HG03432 (cell line): ENCODE data around the gene SSX4B.
"Not testable (repeated sequence)": the region's sequence is repeated elsewhere in the genome, so short reads cannot be mapped to it uniquely, and the experiment has no call there.

ENCODE experiments used
- ATAC-seq: cut with Tn5 transposase; IDR thresholded peaks from one replicate; pipeline ENCODE4 v1.9.1; 2021; ENCODE audit warnings: mild to moderate bottlenecking, moderate library complexity; ENCODE audit not compliant: unreplicated experiment

The SSX4B gene

DNA sequence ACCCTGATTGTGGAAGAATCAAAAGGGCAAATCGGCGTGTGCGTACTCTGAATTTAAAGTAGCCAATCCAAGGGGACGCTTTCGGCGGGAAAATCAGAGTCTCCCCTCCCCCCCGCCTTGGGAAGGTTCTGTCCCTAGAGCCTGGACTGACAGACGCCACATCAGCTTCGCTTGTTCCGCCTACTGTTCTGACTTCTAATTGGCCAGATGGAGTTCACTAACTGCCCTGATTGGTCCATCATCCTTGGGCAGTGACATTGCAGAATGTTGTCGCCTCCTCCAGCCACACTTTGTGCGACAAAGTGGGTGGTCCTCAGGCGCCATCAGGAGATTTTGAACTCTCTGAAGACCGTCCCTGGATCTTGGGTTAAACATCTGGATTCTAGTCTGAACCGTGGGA, at the start of gene SSX4B:
Gene SSX4B (minus strand): TSS at position 101 of the 400 bp plus-strand sequence. CDS start 588 bp downstream, outside the sequence.
- not testable (repeated sequence) for ATAC-seq

DNA sequence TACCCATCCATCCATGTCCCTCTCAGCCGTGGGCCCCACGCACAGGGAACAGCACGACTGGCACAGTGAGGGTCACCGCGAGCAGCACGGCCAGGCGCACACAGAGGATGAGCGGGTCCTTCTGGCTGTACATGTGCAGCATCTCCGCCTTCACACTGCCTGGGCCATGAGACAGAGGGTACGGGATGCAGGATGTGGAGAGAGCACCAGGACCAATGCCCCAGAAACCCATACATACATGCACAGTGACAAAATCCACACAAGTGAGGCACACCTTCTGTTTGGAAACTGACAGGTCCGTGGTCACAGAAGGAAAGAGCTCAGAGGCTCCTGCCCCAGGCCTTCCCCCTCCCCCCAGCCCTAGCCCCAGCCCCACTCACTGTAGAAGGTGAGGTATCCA, 48.8 kb upstream of the SSX4B start:
- no peak for ATAC-seq

GRCh38 chrX:48460031-48460430, 48.3 kb upstream of the SSX4B start:
- no peak for ATAC-seq

DNA sequence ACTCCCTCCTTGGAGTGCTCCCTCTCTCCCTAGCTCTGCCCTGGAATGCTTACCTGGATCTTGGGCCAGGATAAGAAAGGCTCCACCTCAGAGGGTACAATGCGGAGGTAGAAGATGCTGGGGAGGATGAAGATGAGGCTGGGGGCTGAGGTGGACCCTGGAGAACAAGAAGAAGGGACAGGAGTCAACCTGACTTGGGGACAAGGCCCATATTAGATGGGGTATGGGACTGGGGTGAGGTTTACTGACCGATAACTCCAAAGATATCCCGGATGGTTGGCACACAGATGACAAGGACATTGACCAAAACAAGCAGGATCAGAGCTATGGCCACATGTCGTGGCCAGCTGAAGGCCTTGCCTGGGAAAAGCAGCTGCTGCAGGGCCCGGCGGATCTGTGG, 47.7 kb upstream of the SSX4B start:
- ATAC-seq: no peak

DNA sequence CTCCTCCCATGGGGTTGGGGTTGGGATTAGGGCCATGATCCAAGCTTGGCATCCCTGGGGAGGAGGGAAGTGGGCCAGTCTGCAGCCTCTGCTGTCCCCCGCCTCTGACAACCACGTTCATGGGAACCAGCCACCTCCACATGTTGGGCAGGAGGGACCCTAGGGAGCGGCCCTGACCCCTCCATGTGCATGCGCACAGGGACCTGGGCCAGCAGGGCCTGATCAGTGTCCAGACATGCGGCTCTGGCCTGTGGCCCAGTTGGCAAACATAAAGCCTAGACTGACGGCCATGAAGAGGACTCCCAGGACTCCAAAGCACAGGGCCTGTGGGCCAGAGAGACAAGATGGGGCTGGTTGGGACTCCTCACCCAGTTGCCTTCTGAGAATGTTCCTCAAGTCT, 47.0 kb upstream of the SSX4B start:
- ATAC-seq: no peak

GRCh38 chrX:48456628-48457331, 45.0 kb upstream of the SSX4B start:
- no peak for ATAC-seq

- ATAC-seq: no peak
Measured at GRCh38 chrX:48451708-48452107, 39.9 kb upstream of the SSX4B start.

DNA sequence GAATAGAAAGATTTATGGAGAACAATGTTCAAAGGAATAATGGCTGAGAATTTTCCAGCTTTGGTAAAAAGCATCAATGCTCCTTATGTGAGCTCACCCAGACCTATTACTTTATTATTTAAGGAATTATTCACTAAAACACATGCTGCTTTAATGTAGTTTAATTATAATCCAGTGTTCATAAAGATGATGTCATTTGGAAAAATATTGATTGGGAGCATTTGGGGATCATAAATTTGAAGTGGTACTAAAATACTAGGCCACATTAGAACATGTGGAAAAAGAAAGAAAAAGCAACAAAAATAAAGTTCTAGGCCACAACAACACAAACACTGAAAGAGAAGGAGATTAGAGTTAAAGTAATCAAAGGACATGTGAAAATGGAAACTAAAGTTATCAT, 38.3 kb upstream of the SSX4B start:
- ATAC-seq: no peak

- ATAC-seq: not testable (repeated sequence)
Measured at GRCh38 chrX:48447201-48447600, 35.4 kb upstream of the SSX4B start.

GRCh38 chrX:48433713-48434112, 22.0 kb upstream of the SSX4B start:
- not testable (repeated sequence) for ATAC-seq

GRCh38 chrX:48430166-48430565, 18.4 kb upstream of the SSX4B start:
- not testable (repeated sequence) for ATAC-seq

DNA sequence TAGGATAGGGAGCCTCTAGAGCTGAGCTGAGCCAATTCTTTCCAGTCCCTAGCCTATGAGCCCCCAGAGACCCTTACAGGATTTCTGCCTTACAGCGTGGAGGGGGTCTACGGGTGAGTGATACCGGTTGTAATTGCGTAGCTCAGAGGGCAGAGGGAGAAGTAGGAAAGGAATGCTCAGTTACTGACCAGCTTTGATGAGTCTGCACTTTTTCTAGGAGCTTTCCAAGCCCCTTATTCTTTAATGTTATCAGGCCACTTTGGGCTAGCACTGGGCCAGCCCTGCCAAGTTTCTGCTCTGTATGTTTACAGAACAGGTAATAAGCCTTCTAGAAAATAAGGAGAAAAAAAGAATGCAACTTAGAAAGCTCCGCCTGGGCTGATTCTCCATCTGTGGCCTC, 17.8 kb upstream of the SSX4B start:
- ATAC-seq: not testable (repeated sequence)

GRCh38 chrX:48427027-48427716, 15.4 kb upstream of the SSX4B start:
- not testable (repeated sequence) for ATAC-seq

GRCh38 chrX:48397825-48398224, 13.9 kb downstream of the SSX4B start:
- ATAC-seq: not testable (repeated sequence)

DNA sequence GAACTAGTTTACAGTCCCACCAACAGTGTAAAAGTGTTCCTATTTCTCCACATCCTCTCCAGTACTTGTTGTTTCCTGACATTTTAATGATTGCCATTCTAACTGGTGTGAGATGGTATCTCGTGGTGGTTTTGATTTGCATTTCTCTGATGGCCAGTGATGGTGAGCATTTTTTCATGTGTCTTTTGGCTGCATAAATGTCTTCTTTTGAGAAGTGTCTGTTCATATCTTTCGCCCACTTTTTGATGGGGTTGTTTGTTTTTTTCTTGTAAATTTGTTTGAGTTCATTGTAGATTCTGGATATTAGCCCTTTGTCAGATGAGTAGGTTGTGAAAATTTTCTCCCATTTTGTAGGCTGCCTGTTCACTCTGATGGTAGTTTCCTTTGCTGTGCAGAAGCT, 14.8 kb downstream of the SSX4B start:
- not testable (repeated sequence) for ATAC-seq

- ATAC-seq: not testable (repeated sequence)
Measured at GRCh38 chrX:48383239-48383638, 28.5 kb downstream of the SSX4B start, which contains the start of gene SSX4. SSX4 (plus strand) TSS chrX:48383539; CDS start chrX:48384054, 515 bp downstream.

DNA sequence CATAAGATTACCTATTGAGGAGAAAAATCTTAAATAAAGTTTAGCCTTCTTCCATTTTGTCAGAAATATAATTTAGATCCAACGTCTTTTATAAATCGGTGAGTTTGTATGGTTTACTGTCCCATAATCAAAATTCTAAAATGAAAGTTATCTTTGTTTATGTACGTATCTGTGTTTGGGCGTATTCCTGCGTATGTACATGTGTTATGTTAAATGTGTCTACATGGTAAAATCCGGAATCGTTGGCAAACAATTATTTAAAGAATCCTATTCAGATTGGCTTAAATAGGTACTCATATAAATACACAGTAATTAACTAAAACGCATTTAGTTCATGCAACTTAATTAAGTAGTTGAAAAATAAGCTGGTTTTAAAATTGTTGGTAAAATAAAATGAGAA, 41.4 kb downstream of the SSX4B start:
- not testable (repeated sequence) for ATAC-seq

DNA sequence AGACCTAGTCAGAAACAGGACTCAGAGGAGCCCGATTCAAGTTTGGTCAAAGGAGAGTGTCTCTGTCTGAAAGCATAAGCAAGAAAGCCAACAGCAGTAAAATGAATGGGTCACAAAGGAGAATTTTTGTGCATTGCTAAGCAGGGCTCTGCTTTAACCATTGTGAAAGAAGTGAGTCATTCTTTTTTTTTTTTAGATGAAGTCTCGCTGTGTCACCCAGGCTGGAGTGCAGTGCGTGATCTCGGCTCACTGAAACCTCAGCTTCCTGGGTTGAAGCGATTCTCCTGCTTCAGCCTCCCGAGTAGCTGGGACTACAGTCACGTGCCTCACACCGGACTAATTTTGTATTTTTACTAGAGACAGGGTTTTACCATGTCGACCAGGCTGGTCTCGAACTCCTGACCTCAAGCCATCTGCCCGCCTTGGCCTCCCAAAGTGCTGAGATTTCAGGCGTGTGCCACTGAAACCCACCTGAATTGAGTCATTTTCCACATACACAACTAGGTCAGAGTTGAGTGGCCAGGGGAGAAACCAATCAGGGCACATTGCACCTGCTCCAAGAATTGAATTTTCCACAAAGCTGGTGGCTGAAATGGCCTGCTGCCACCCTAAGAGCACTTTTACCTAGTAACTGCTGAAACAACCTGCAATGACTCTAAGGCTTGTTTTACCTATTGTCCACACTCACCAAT, 43.9 kb downstream of the SSX4B start:
- ATAC-seq: not testable (repeated sequence)

DNA sequence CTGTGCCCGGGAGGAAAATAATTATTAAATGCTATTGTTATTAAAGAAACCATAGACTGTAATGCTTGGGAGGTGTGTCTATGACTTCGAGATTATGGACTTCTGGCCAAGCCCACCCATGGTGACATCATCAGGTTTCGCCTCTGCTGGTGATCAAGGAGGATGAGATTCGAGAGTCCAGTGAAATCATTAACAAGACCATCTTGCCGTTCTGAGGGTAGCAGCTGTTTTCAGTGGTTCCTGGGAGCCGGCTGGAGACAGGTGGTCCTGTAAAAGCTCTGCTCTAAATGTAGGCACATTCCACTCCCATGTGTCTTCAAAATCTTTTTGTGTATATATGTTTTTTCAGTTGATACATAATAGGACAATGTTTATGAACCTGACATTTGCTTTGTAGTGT, 52.5 kb downstream of the SSX4B start:
- ATAC-seq: not testable (repeated sequence)

GRCh38 chrX:48357681-48358080, 54.1 kb downstream of the SSX4B start:
- ATAC-seq: no peak

GRCh38 chrX:48356315-48357094, 55.3 kb downstream of the SSX4B start, which contains the start of gene SSX3:
SSX3 (minus strand) TSS chrX:48356703; CDS start chrX:48355249, 1,454 bp downstream.
- not testable (repeated sequence) for ATAC-seq
